D341Med (cell line): ENCODE data around the gene MBNL2.

ENCODE experiments used
- DNase-seq: peaks from one replicate; pipeline ENCODE4 v3.0.0; 2012; ENCODE audit warnings: low spot score

The MBNL2 gene

GRCh38 chr13:97211300-97211699 is 10.8 kb upstream of the MBNL2 start:
- no peak for DNase-seq

DNA sequence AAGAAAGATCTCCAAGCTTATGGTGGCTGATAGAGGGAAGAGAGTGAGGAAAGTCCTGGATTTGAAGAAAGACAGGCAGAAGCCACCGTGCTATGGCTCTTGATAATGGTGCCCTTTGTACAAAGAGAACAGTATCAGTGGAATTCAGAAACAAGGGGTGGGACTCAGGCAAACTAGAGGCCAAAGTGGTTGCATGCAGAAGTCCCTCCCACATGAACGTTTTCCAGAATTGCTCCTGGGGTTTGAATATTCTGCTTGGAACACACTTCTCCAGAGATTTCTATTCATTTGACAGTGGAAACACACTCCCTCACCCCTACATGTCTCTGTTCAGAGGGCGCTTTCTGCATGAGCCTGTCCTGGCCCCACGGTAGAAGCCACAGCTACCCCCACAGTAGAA is 10.1 kb upstream of the MBNL2 start:
- no peak for DNase-seq

GRCh38 chr13:97212601-97213040 is 9.5 kb upstream of the MBNL2 start:
- no peak for DNase-seq

GRCh38 chr13:97214921-97215320 is 7.2 kb upstream of the MBNL2 start:
- DNase-seq = no peak

DNA sequence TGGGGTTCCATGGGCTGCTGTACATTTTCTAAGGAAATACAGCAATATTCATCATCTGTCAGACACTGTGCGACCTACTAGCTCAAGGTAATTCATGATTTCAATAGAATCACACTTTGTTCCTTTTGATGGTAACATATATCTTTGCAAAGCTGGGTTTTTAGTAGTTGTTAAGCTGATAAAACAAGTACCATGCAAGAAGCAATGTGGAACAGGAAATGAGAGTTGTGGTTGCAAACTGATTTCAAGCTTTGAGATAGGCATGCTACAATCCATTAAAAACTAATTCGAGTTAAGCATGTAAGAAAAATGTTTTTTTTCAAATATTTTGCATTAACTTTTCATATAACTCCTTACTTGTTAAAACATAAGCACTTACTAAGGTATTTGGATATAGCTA is 6.8 kb upstream of the MBNL2 start:
- no peak for DNase-seq

- no peak for DNase-seq
These were observed 2.9 kb upstream of the MBNL2 start for GRCh38 chr13:97219226-97219625.

- no peak for DNase-seq
These were observed 1.8 kb upstream of the MBNL2 start for GRCh38 chr13:97220151-97220900.

- DNase-seq = no peak
These were observed 1.1 kb upstream of the MBNL2 start for GRCh38 chr13:97221046-97221445.

GRCh38 chr13:97221466-97221865 is 667 bp upstream of the MBNL2 start:
- no peak for DNase-seq

GRCh38 chr13:97223037-97223710 is 1.0 kb downstream of the MBNL2 start:
- DNase-seq = no peak

DNA sequence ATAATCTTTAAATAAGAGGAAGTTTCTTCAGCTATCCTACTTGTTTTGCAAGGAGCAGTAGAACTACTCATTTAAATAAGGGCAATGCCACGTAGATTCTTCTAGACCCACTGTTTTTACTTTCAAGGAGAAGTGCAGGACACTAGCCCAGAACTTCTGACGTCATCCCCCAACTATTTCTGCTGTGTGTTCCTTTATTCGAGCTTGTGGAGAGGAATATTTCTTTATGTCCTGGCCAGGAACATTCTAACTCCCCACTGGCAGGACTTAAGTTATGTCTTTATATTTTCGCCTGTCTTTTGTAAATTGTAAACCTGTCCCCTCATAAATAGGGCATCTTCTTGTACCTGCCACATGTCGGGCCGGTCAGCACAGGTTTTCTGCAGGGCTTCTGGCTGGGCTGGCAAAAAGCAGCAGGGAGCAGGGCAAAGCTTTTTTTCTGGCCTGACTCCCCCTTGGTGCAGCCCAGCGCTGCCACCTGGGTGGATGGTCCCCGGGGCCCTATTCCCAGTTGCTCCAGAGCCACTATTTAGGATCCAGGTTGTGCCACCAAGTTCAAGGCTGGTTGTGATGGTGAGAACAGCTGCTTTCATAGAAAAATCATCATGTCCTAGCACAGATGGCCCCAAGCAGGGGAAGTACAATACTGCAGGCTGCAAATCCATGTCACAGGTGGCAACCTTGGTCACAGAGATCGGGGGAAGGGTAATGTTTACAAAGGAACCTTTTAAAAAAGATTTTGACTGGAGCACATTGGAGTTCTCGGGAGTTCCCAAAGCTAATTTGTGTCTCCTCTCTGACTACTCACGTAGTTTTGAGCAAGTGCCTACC is 1.8 kb downstream of the MBNL2 start:
- peak; percentile 48 for DNase-seq

DNA sequence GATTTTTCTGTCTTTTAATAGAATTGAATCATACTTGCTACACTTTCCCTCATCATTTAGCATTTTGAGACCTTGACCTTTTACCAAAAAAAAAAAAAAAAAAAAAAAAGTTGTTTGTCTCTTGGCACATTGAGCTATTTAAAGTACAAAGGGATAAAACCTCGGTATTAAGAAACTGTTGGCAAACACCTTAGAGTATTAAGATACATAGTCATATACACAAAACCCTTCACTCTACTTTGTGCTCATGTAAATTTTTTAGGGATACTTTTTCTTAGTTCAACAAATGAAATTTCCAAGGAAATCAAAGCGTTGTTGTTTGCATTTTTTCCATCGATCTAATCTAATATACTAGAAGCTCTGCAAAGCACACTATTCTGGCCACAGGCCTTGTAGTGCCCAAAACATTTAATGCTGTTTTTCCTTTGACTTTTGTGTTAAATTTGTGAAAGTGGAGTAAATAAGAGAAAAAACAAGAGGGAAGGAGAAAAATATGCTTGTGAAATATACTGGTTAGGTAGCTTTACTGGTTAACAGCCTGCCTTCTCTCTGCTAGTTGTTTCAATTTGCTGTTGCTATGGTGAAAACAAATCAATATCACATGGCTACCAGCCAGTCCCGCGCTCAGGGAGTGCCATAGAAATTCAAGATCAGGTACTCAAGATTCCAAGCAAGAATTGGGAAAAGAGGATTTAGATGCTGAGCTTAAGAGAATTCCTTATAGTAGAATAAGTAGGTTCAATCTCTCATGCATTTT is 2.6 kb downstream of the MBNL2 start:
- DNase-seq = no peak

DNA sequence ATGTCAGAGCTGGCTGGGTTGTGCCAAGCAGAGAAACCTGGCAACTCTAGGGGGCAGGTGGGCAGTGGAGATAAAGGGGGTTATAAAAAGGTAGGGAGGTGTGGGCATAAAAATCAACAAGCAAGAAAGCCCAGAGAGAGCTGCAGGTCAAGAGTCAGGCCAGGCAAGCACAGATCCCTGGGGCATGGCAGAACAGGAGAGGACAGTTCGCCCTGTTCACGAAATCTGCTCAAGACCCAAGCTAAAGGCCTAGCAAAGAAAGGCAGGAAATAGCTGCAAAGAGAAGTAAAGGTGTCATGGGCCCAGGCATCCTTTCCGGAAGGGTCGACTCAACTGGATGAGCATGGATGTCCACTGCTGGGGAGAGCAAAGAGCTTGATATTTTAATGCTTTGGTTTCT is 3.4 kb downstream of the MBNL2 start:
- DNase-seq = no peak

DNA sequence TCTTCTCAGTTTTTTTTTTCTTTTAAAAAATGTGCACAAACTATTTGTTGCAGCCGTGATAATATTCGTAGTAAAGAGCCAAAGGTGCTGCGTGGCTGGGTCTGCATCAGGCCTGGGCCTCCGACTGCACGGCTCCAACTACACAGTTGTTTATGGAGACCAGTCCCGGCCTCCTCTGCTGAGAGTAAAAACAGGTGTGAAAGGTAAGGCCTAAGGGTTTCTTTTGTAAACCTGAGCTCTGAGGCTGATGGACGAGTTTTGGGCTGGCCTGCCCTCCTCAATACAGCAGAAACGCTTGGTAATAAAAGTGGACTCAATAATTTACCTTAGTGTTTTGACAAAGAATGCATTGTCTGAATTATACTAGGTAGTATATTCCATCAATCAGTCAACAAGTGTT is 3.9 kb downstream of the MBNL2 start:
- DNase-seq = no peak

- DNase-seq = no peak
These were observed 4.9 kb downstream of the MBNL2 start for GRCh38 chr13:97226788-97227627.

- DNase-seq = no peak
These were observed 6.9 kb downstream of the MBNL2 start for GRCh38 chr13:97228850-97229521.

DNA sequence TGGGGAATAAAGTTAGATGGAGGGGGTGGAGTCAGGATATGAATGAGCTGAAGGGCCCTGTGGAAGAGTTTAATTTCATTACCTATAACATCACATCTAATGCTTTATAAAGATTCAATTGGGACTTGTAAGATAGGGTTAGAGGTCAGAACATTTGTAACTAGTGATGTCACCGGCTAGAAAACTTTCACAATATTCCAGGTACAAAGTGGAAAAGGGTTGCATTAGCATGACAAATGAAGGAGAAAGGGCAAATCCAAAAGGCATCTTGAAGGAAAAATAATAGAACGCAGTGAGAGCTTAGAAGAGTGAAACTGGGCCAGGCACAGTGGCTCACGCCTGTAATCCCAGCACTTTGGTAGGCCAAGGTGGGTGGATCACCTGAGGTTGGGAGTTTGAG is 7.6 kb downstream of the MBNL2 start:
- DNase-seq = no peak

- DNase-seq = no peak
These were observed 9.1 kb downstream of the MBNL2 start for GRCh38 chr13:97231118-97231828.

GRCh38 chr13:97231829-97232196 is 9.7 kb downstream of the MBNL2 start:
- DNase-seq = no peak

- DNase-seq = no peak
These were observed 11.4 kb downstream of the MBNL2 start for GRCh38 chr13:97233499-97233898.
